ENCODE results near the gene TXNDC16. TPM values are rescaled to one million over a fixed set of nuclear protein-coding genes. Genes with fewer than 3 reads are reported as not detected.

TXNDC16 gene
- total RNA-seq, 4 donors from 2014 or later = 7.4 to 18.7 (median 16.0) TPM

- no peak overlapping the region for H3K27ac ChIP-seq
- TF ChIP-seq CTCF (IDR thresholded peaks at IDR 0.05) (no peak), POLR2AphosphoS5 (IDR thresholded peaks at IDR 0.05) (no peak), POLR2A (IDR thresholded peaks at IDR 0.05) (no peak), EP300 (IDR thresholded peaks at IDR 0.05) (no peak)
- H3K36me3 ChIP-seq = peaks cover 0 to 13% of the 10 kb centered on the region in 2 donors
- no peak overlapping the region for H3K4me3 ChIP-seq
- H3K27me3 ChIP-seq = no peaks in the 10 kb centered on the region
- H3K9me3 ChIP-seq = no peaks in the 10 kb centered on the region
- no peak for ATAC-seq
- WGBS, 2 donors (ENCODE audit: low coverage in 1 of 2) = 79 to 84% methylated on average over 3 to 7 of the region's 7 CpGs
- peaks cover 0 to 29% (median under 1%) of the 10 kb centered on the region in 3 donors for H3K4me1 ChIP-seq
Measured at GRCh38 chr14:52545584-52546317, 6.6 kb downstream of the TXNDC16 start.

GRCh38 chr14:52538623-52539022 lies 13.7 kb downstream of the TXNDC16 start:
- no peak for ATAC-seq
- Histone ChIP-seq H3K27ac (no peak overlapping the region), H3K4me1 (no peaks in the 10 kb centered on the region), H3K36me3 (peaks cover 5 to 77% of the 10 kb centered on the region in 2 donors), H3K9me3 (no peaks in the 10 kb centered on the region), H3K4me3 (no peak overlapping the region), H3K27me3 (no peaks in the 10 kb centered on the region)
- no peak for TF ChIP-seq POLR2AphosphoS5 (IDR thresholded peaks at IDR 0.05)
- no peak for TF ChIP-seq POLR2A (IDR thresholded peaks at IDR 0.05)
- 73 to 85% methylated on average over 2 of the region's 2 CpGs for WGBS, 2 donors (ENCODE audit: low coverage in 1 of 2)

GRCh38 chr14:52536269-52536668 lies 16.0 kb downstream of the TXNDC16 start:
- H3K27me3 ChIP-seq = no peaks in the 10 kb centered on the region
- no peak for ATAC-seq
- 91 to 94% methylated on average over 3 of the region's 3 CpGs for WGBS, 2 donors (ENCODE audit: low coverage in 1 of 2)
- H3K4me3 ChIP-seq = no peak overlapping the region
- H3K4me1 ChIP-seq = no peaks in the 10 kb centered on the region
- H3K27ac ChIP-seq = no peak overlapping the region
- no peaks in the 10 kb centered on the region for H3K9me3 ChIP-seq
- TF ChIP-seq POLR2AphosphoS5 (IDR thresholded peaks at IDR 0.05) (no peak), POLR2A (IDR thresholded peaks at IDR 0.05) (no peak), EP300 (IDR thresholded peaks at IDR 0.05) (no peak), CTCF (IDR thresholded peaks at IDR 0.05) (no peak)
- H3K36me3 ChIP-seq = peaks cover 5 to 83% of the 10 kb centered on the region in 2 donors

GRCh38 chr14:52531481-52531880 lies 20.8 kb downstream of the TXNDC16 start:
- H3K27me3 ChIP-seq = no peaks in the 10 kb centered on the region
- H3K27ac ChIP-seq = no peak overlapping the region
- H3K4me1 ChIP-seq = no peaks in the 10 kb centered on the region
- no peaks in the 10 kb centered on the region for H3K9me3 ChIP-seq
- ATAC-seq = no peak
- no peak for TF ChIP-seq POLR2A (IDR thresholded peaks at IDR 0.05)
- no peak for TF ChIP-seq CTCF (IDR thresholded peaks at IDR 0.05)
- no peak for TF ChIP-seq POLR2AphosphoS5 (IDR thresholded peaks at IDR 0.05)
- no peak for TF ChIP-seq EP300 (IDR thresholded peaks at IDR 0.05)
- H3K4me3 ChIP-seq = no peak overlapping the region
- peaks cover 2 to 55% of the 10 kb centered on the region in 2 donors for H3K36me3 ChIP-seq

- H3K9me3 ChIP-seq = no peaks in the 10 kb centered on the region
Measured at GRCh38 chr14:52527052-52527451, 25.3 kb downstream of the TXNDC16 start.

More at GRCh38 chr14:52527052-52527451, 25.3 kb downstream of the TXNDC16 start:
- Histone ChIP-seq H3K36me3 (peaks cover 0 to 30% of the 10 kb centered on the region in 2 donors), H3K4me1 (no peaks in the 10 kb centered on the region), H3K4me3 (no peak overlapping the region), H3K27ac (no peak overlapping the region), H3K27me3 (no peaks in the 10 kb centered on the region)
- 78 to 83% methylated on average over 1 to 3 of the region's 4 CpGs for WGBS, 2 donors (ENCODE audit: low coverage in 1 of 2)
- TF ChIP-seq POLR2A (IDR thresholded peaks at IDR 0.05) (no peak), CTCF (IDR thresholded peaks at IDR 0.05) (no peak), EP300 (IDR thresholded peaks at IDR 0.05) (no peak), POLR2AphosphoS5 (IDR thresholded peaks at IDR 0.05) (no peak)
- no peak for ATAC-seq
